ENCODE measurements around the gene SUSD6.

The SUSD6 gene

DNA sequence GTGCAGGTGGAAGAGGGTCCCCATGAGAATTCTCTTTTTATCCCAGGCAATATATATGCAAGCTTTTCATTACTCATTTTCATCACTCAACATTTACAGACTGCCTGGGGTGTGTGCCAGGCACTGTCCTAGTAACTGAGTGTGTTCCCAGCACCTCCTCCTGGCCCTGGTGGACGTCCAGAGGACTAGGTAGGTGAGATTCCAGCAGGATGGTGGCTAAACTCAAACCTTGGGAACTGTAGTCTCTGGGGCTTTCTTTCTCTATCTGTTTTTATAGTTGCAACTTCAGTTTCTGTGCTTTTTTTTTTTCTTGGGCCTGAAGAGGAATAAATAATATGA lies 63.8 kb downstream of the SUSD6 start:
- no peak for DNase-seq

- no peak for DNase-seq
These were observed 64.6 kb downstream of the SUSD6 start for GRCh38 chr14:69675877-69676416.

DNA sequence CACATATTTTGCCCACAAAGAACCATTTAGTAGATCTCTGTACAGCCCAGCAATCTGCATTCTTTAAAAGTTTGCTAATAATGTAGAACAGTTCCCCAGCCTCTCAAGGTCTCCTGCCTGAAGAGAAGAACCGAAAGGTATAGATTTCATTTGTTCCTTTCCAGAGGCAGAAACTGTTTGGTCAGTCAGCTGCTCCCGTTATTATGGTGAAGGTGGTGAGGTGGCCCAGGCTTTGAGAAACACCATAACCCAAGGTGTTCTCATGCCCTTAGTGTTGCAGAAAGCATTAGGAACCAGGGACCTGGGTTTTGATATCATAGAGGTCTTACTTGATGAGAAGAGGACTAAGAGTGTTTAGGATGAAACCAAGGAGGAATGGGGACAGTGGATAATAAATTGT lies 65.3 kb downstream of the SUSD6 start:
- DNase-seq: no peak

DNA sequence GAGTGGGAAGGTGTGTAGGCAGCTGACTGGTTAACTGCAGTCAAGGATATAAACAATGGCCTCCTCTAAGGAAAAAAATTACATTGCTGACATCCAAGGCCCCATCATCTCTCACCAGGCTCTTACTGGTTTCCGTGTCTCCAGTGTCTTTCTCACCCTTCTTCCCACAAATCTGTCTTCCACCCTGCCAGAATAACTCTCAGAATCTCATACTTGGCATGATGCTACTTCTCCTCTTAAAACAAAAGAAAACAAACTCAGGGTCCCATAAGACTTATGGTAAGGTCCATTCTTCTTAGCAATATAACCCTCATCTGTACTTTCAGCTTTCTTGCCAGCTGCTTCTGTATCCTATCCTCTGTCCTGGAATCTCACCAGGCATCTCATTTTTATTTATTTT lies 68.9 kb downstream of the SUSD6 start:
- DNase-seq: peak; percentile 34

DNA sequence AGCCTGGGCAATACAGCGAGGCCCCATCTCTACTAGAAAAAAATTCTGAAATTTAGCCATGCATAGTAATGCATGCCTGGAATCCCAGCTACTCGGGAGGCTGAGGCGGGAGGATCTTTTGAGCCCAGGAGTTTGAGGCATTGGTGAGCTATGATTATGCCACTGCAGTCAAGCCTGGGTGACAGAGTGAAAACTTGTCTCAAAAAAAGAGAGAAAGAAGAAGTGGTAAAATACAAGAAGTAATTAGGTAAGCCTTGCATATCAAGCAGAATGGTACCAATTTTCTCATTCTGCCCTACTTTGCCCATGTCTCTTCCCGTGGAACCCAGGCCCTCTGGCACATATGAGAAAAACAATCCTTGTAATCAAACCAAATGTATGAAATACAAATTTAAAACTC lies 70.7 kb downstream of the SUSD6 start:
- no peak for DNase-seq

DNA sequence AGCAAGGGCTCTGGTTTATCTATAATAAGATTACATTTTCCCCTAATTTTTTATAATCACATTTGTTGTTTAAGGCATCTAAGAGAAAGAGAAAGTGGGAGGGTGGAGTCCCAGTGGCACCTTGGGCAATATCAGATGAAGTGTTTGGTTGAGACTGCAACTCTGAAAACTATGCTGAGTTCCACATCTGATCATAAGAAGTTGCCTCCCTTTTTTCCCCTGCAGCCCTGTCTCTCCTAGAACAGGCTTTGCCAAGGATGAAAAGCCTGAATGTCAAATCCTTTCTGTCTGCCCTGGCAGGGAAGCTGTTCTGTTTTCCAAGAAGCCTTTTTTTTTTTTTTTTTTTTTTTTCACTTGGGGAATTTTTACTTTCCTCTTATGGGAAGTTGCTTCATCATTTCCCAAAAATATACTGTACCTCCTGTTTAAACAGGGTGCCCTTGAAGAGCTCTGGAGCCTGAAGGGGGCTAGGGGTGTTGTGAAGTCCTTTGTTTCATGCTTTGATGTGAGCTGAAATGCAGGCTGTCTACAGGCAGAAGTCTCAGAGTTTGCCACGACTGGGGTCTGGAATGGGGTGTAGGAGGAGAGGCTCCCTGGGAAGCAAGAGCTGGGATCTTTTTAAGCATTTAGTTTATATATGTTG lies 71.3 kb downstream of the SUSD6 start:
- no peak for DNase-seq

DNA sequence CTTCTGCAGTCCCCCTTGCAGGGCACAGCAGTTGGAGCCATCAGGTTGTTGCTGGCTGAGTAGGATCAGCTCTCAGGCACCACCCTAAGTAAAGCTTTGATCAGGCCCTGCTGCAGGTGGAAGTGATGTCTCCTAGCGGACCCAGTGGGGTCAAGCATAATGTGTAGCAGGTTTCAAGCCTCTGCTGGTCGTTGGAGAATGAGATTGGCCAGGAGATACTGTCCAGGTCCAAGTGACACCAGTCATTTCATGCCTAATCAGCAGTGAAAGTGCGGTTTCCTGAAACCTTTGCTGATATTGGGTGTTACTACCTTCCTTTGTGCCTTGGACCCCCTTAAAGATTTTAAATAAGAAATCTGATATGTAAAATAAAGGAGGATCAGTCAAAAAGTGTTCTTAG lies 72.6 kb downstream of the SUSD6 start:
- DNase-seq: no peak

DNA sequence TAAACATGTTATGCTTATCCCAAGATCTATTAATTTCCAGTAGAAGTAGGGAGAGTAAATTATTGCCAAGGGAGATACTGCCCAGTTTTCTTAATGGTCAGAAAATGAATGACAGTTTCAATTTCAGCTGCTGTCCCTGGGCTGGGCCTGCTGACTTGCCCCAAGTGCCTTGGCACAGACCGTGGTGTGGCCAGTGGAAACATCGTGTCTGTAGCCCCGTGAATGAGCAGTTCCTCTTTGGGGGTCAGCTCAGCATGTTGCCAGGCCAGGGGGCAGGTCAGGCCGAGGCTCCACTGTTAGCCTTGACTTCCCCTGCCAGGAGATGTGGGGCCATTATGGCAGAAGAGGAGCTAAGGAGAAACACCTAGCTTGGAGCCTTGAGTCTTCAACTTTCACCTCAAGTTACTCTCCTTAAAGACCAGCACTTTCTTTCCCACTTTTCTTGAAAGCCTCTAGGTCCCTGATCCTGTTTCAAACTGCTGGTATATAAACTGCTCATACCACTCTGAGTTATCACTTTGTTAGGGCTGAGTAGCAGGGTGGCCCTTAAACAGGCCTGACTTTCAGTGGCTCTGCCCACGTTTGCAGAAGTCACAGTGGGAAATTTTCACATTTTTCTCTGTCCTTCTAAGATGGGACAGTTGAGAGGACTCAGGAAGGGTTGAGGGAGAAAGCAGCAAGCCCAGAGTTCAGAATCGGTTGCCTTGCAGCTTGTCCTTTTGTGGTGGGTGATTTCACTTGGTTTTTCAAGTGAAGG lies 73.2 kb downstream of the SUSD6 start:
- no peak for DNase-seq

DNA sequence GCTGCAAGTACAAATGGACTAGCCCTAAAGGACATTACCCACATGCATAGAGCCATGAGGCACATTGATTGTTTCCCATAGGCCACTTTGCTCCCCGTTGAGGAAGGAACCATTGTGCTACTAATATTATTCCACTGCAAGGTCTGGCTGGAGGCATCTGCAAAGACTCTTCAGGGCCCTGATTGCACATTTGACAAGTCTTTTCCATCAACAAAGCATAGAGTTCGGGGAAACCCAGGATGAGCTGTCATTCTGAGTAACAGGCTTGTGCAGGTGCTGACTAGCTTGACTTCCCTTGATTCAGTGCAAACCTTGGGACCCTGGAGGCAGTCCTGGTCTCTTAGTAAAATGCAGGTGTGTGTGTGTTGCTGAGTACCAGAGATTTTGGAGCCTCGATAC lies 73.8 kb downstream of the SUSD6 start:
- no peak for DNase-seq

DNA sequence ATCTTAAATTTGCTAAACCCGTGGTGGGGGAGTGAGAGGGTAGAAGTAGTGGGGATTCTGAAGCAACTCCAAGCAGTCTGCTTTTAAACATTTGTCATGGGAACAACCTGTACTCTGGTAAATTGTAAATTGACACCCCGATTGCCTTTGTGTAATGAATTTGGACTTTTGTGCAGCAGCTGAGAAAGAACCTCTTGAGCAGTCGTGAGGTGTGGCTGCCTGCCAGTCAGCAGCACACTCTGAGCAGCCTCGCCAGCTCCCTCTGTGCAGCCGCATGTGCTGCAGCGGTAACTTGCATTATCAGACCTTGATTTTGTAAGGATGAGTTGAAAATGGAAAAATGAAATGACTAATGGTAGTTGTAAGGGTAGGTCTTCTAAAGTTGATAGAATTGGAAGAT lies 74.3 kb downstream of the SUSD6 start:
- DNase-seq: peak; percentile 32

GRCh38 chr14:69687606-69688298 lies 76.4 kb downstream of the SUSD6 start:
- DNase-seq: no peak

- DNase-seq: no peak
These were observed 76.9 kb downstream of the SUSD6 start for GRCh38 chr14:69688299-69688649.

GRCh38 chr14:69690042-69690441 lies 78.6 kb downstream of the SUSD6 start:
- no peak for DNase-seq

DNA sequence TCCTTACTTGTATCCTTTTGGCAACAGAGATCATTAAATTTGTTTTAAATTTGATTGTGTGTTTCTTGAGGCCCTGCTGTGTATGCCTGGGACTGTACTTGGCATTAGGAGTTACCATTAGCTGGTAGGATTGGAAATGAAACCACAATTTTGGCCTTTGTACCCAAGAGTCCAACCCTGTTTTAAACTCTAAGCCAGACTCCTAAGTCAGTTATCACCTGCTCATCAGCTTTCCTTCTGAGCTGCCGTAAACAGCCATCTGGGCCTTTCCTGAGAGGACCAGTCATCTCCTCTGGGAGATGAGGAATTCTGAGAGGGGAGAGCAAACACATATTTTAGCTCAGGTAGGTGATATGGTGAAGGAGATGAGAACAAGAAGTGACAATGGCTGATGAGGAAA lies 81.2 kb downstream of the SUSD6 start:
- DNase-seq: no peak

- no peak for DNase-seq
These were observed 81.7 kb downstream of the SUSD6 start for GRCh38 chr14:69693145-69693544.

DNA sequence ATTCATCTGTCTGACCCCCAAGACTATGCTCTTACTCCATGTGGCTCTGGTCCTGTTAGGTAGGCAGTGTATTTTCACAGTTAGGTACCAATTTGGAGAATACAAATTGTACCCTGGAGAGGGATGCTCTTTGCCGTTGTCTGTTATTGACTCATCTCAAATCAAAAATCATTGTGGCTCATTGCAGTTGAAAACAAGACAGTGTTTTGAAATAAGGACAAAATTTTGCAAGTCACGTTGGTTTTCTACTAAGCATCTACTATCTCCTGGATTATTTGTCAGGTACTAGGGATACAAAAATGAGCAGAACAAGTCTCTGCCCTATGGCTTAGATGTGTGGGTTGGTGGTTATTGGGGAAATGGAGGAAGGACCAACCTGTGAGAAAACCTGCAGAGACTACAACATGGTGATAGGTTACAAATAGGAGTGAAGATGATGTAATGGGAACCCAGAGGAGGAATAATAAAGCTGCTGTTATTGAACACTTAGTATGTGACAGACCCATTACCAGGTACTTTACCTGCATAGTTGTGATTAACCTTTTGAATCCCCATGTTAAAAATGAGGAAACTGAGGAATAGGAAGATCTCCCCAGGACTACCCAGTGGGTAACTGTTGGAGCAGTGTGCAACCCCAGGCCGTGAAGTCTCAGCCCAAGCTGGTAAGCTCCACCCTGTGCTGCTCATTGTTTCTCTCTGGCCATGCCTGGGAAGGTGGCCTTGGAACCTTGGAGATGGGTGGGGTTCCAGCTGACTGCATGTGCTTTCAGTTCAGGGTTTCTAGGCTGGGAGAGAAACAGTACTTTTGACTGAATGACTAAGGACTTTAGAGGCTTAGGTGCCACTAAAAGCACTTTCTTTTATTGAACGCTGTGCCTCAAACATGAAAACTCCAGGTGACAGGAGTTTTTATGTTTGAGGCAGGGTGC lies 82.7 kb downstream of the SUSD6 start:
- no peak for DNase-seq

DNA sequence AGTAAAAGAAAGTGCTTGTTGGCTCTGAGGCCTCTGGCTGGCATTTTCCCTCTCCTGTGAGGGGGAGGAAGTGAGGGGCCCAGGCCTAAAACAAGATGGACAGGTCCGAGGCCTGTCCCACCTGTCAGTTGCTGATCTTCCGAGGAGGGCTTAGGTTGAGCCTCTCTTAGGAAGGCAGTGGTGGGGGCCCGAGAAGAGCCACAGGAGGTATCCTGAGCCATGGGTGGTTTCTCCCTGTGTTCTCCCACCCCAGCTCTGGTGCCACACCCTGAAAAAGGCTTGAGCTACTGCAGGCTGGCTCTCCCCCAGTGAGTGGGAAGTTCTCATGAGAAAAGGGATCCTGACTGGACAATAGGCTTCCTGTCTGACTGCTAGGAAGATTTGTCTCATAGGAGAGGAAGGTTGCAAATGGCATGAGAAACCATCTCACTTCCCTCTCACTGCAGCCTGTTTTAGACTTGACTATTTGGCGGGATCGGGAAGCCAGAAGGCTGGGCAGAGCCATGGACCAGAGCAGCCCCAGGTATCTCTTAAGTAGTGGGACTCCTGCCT lies 83.4 kb downstream of the SUSD6 start:
- no peak for DNase-seq

DNA sequence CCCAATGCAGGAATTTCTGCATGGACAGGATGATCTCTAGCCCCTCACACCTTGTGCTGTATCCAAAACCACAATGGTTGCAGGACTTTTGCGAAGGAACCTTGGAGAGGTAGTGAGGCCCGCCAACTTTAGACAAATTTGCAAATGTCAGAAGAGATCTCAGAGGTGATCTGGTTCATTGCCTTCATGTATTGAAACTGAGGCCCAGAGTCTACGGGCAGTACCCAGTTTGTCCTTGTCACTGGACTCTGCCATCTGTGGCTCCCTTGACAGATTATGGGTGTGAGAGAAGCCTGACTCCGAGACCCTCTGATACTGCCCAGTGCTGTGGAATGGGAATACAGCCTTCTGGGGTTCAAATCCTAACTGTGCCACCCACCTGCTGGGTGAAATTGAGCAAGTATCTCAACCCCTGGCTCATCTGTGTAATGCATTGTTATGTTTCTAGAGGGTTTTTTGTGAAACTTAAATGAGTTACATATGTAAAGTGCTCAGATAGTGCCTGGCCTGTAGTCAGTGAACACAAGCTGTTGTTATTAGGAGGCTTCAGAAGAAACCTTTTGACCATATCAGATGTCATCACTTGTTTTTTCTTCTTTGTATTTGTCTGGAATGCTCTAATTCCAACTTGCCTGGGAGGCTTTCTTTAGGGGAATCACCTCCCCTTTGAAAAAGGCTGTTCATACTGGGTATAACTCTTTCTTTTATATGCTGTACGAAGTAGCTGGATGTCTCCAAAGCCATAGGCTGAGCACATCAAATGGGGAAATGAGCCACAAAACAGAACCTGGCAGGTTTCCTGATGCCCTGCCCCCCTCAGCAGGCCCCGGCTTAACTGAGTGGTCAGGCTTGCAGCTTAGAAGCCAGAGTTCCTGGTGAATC lies 84.2 kb downstream of the SUSD6 start:
- DNase-seq: peak; percentile 40

DNA sequence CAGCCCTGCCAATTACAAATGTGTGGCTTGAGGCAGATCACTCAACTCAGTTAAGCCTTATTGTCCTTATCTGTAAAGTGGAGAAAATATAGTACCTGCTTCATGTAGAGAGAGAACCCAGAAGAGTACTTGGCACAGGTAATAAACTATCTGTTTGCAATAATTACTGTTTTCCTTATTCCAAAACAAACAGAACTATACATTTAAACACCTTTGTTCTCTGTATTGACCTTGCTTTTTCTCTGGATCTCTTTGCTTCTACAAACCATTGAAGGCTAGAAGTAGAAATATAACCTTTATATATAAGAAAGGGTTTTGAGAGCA lies 84.8 kb downstream of the SUSD6 start:
- no peak for DNase-seq

DNA sequence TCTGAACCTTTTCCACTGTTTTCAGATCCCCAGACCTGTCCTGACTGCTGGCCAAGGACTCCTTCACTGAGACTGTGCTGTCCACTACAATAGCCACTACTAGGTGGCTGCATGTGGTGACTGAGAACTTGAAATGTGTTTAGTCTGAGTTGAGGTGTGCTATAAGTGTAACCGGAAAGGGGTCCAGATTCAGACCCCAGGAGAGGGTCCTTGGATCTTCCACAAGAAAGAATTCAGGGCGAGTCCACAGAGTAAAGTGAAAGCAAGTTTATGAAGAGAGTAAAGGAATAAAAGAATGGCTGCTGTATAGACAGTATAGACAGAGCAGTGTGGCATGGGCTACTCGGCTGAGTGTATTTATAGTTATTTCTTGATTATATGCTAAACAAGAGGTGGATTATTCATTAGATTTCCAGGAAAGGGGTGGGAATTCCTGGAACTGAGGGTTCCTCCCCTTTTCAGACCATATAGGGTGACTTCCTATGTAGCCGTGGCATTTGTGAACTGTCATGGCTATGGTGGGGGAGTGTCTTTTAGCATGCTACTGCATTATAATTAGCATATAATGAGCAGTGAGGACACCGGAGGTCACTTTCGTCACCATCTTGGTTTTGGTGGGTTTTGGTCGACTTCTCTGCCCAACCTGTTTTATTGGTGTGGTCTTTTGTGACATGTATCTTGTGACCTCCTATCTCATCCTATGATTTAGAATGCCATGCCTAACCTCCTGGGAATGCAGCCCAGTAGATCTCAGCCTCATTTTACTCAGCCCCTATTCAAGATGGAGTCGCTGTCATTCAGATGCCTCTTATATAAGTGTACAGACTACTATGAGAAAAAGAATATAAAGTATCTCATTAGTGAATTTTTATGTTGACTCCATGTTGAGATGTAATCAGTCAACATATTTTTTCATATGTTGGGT lies 85.5 kb downstream of the SUSD6 start:
- DNase-seq: peak; percentile 55

GRCh38 chr14:69698572-69698971 lies 87.2 kb downstream of the SUSD6 start:
- no peak for DNase-seq
